ENCODE results near the gene DTX3. TPM values are rescaled to one million over a fixed set of nuclear protein-coding genes. Genes with fewer than 3 reads are reported as not detected.
"Not testable (repeated sequence)": the region's sequence is repeated elsewhere in the genome, so short reads cannot be mapped to it uniquely, and the experiment has no call there.

Gene DTX3
- total RNA-seq, 1 donor from 2014 or later = 88.3 TPM

GRCh38 chr12:57632073-57632957 lies 27.7 kb downstream of the DTX3 start:
- no peaks in the 10 kb centered on the region for H3K36me3 Mint-ChIP-seq
- H3K4me3 Mint-ChIP-seq = peak overlapping the region; percentile 56
- no peak for TF ChIP-seq CTCF (IDR thresholded peaks at IDR 0.05; ENCODE audit: unreplicated experiment)
- DNase-seq (ENCODE audit: low spot score in 2 of 2, unreplicated experiment in 2 of 2) = no peak
- no peak overlapping the region for H3K27ac Mint-ChIP-seq
- peaks cover 3% of the 10 kb centered on the region for H3K4me1 Mint-ChIP-seq
- H3K9me3 Mint-ChIP-seq = no peaks in the 10 kb centered on the region
- H3K27me3 Mint-ChIP-seq (ENCODE audit: low read depth) = peaks cover 82% of the 10 kb centered on the region

GRCh38 chr12:57632958-57633840 lies 28.6 kb downstream of the DTX3 start, which contains the start of gene B4GALNT1:
Gene B4GALNT1, minus strand, starts transcription at chr12:57633201. Its CDS starts 1,069 bp downstream, at chr12:57632132.
- Mint-ChIP-seq H3K27me3 (ENCODE audit: low read depth) (peaks cover 79% of the 10 kb centered on the region), H3K9me3 (no peaks in the 10 kb centered on the region), H3K4me1 (peaks cover 3% of the 10 kb centered on the region), H3K36me3 (no peaks in the 10 kb centered on the region), H3K27ac (no peak within 1 kb of the TSS), H3K4me3 (peak within 1 kb of the TSS; percentile 56)
- DNase-seq (ENCODE audit: low spot score in 2 of 2, unreplicated experiment in 2 of 2) = peak in 1 of 2 experiments; percentile 83
- peak; percentile 76 for TF ChIP-seq CTCF (IDR thresholded peaks at IDR 0.05; ENCODE audit: unreplicated experiment)

GRCh38 chr12:57636731-57637130 lies 32.1 kb downstream of the DTX3 start:
- not testable (repeated sequence) for H3K4me3 Mint-ChIP-seq; DNase-seq (ENCODE audit: low spot score in 2 of 2, unreplicated experiment in 2 of 2); H3K9me3 Mint-ChIP-seq; H3K36me3 Mint-ChIP-seq; H3K4me1 Mint-ChIP-seq; H3K27ac Mint-ChIP-seq
- H3K27me3 Mint-ChIP-seq (ENCODE audit: low read depth) = peaks cover 78% of the 10 kb centered on the region

GRCh38 chr12:57637364-57637763 lies 32.7 kb downstream of the DTX3 start:
- Mint-ChIP-seq H3K9me3 (no peaks in the 10 kb centered on the region), H3K27ac (no peak overlapping the region), H3K4me1 (peaks cover under 1% of the 10 kb centered on the region), H3K36me3 (no peaks in the 10 kb centered on the region), H3K27me3 (ENCODE audit: low read depth) (peaks cover 77% of the 10 kb centered on the region), H3K4me3 (no peak overlapping the region)
- no peak for DNase-seq (ENCODE audit: low spot score in 2 of 2, unreplicated experiment in 2 of 2)
- TF ChIP-seq CTCF (IDR thresholded peaks at IDR 0.05; ENCODE audit: unreplicated experiment) = no peak

- H3K27me3 Mint-ChIP-seq (ENCODE audit: low read depth) = peaks cover 71% of the 10 kb centered on the region
Observed at GRCh38 chr12:57638096-57638495, 33.5 kb downstream of the DTX3 start.

More at GRCh38 chr12:57638096-57638495, 33.5 kb downstream of the DTX3 start:
- Mint-ChIP-seq H3K4me1 (no peaks in the 10 kb centered on the region), H3K27ac (no peak overlapping the region), H3K9me3 (no peaks in the 10 kb centered on the region), H3K4me3 (no peak overlapping the region), H3K36me3 (no peaks in the 10 kb centered on the region)
- no peak for TF ChIP-seq CTCF (IDR thresholded peaks at IDR 0.05; ENCODE audit: unreplicated experiment)
- no peak for DNase-seq (ENCODE audit: low spot score in 2 of 2, unreplicated experiment in 2 of 2)

All from mesothelial cell of epicardium (in vitro differentiated cells).